ENCODE data around the gene KLRC4.
"Not testable (repeated sequence)": the region's sequence is repeated elsewhere in the genome, so short reads cannot be mapped to it uniquely, and the experiment has no call there.

Gene KLRC4

GRCh38 chr12:10368206-10369171, 41.1 kb downstream of the KLRC4 start:
- DNase-seq (ENCODE audit: low spot score): no peak

- not testable (repeated sequence) for DNase-seq (ENCODE audit: low spot score)
Observed at GRCh38 chr12:10367714-10368113, 41.8 kb downstream of the KLRC4 start.

GRCh38 chr12:10366875-10367274, 42.7 kb downstream of the KLRC4 start:
- peak; percentile 3 for DNase-seq (ENCODE audit: low spot score)

- DNase-seq (ENCODE audit: low spot score): peak; percentile 6
Observed at GRCh38 chr12:10365696-10366405, 43.7 kb downstream of the KLRC4 start.

- peak; percentile 64 for DNase-seq (ENCODE audit: low spot score)
Observed at GRCh38 chr12:10364815-10365622, 44.5 kb downstream of the KLRC4 start.

GRCh38 chr12:10363914-10364814, 45.4 kb downstream of the KLRC4 start:
- peak; percentile 46 for DNase-seq (ENCODE audit: low spot score)

- no peak for DNase-seq (ENCODE audit: low spot score)
Observed at GRCh38 chr12:10363658-10363913, 46.0 kb downstream of the KLRC4 start.

GRCh38 chr12:10362828-10363657, 46.5 kb downstream of the KLRC4 start:
- peak; percentile 8 for DNase-seq (ENCODE audit: low spot score)

- DNase-seq (ENCODE audit: low spot score): no peak
Observed at GRCh38 chr12:10362325-10362724, 47.2 kb downstream of the KLRC4 start.

GRCh38 chr12:10361622-10362021, 47.9 kb downstream of the KLRC4 start:
- DNase-seq (ENCODE audit: low spot score): no peak

GRCh38 chr12:10361084-10361483, 48.5 kb downstream of the KLRC4 start:
- no peak for DNase-seq (ENCODE audit: low spot score)

- DNase-seq (ENCODE audit: low spot score): no peak
Observed at GRCh38 chr12:10358969-10359368, 50.6 kb downstream of the KLRC4 start.

- no peak for DNase-seq (ENCODE audit: low spot score)
Observed at GRCh38 chr12:10358131-10358530, 51.4 kb downstream of the KLRC4 start.
